ENCODE measurements around the gene ESYT1. TPM values are rescaled to one million over a fixed set of nuclear protein-coding genes. Genes with fewer than 3 reads are reported as not detected.

ESYT1 gene
- total and polyA plus RNA-seq, 10 of the 15 experiments (the other 5 are each of a cell fraction or from before 2014, with no cell fraction given) = 47.5 to 120 (median 87.1) TPM

GRCh38 chr12:56169229-56169759, 41.2 kb downstream of the ESYT1 start:
- H3K4me2 ChIP-seq (ENCODE audit: control insufficient read depth, insufficient read depth) = no peak overlapping the region
- no peaks in the 10 kb centered on the region for H4K20me1 ChIP-seq (ENCODE audit: control insufficient read depth, insufficient read depth)
- ChIA-PET CTCF (no interaction called here), RAD21 (ENCODE audit: unreplicated experiment) (no interaction called here), POLR2A (no interaction called here), SMC1A (ENCODE audit: uncharacterized antibody, unreplicated experiment) (no interaction called here)
- BruUV-seq (replicated peaks) = no TSS peak
- H3K9me3 ChIP-seq (replicated peaks; ENCODE audit: control insufficient read depth, insufficient read depth, low read length) = no peaks in the 10 kb centered on the region
- no peak for TF ChIP-seq HDGF (IDR thresholded peaks at IDR 0.05)
- no peak for TF ChIP-seq ZBTB33 (IDR thresholded peaks at IDR 0.05)
- no peak for TF ChIP-seq ZBTB11 (CRISPR knock-in tag; IDR thresholded peaks at IDR 0.05)
- TF ChIP-seq ZNF274 (IDR thresholded peaks at IDR 0.05; ENCODE audit: insufficient read depth, insufficient read length) = no peak
- TF ChIP-seq JUNB (IDR thresholded peaks at IDR 0.05) = no peak
- TF ChIP-seq RBBP5 (conservative IDR thresholded peaks at IDR 0.05) = no peak
- intact Hi-C loops (cut with micrococcal nuclease; ENCODE audit: unreplicated experiment) = no loop called here
- FAIRE-seq = no peak
- in situ Hi-C loops (cut with MboI) = no loop called here
- H3K36me3 ChIP-seq (ENCODE audit: control insufficient read depth in 2 of 2, insufficient read depth in 2 of 2, low read length in 1 of 2) = peaks cover 24 to 28% of the 10 kb centered on the region in 2 experiments
- H3K4me3 ChIP-seq = no peak overlapping the region
- no peak overlapping the region for H3K27ac ChIP-seq (ENCODE audit: control insufficient read depth, insufficient read depth)
- no peak overlapping the region for H3K9ac ChIP-seq (ENCODE audit: control insufficient read depth, insufficient read depth, low read length)
- no peak for DNase-seq (ENCODE audit: low read depth, low spot score)
- no peak overlapping the region for H2AFZ ChIP-seq (ENCODE audit: control insufficient read depth, low read depth, low read length)
- no peak for ATAC-seq
- no peaks in the 10 kb centered on the region for H3K79me2 ChIP-seq (ENCODE audit: control insufficient read depth, insufficient read depth, low read length)
- WGBS (ENCODE audit: insufficient coverage, insufficient replicate concordance, low lambda C conversion rate, missing lambda C conversion rate) = 98% methylated on average over 11 of the region's 11 CpGs
- no peaks in the 10 kb centered on the region for H3K27me3 ChIP-seq (replicated peaks in 1 of 2; ENCODE audit: control insufficient read depth in 2 of 2, insufficient read depth in 2 of 2, low read length in 1 of 2)
- H3K4me1 ChIP-seq (ENCODE audit: control insufficient read depth, insufficient read depth, low read length) = no peaks in the 10 kb centered on the region
